Measurements from ENCODE around the gene BTNL9.

DNA sequence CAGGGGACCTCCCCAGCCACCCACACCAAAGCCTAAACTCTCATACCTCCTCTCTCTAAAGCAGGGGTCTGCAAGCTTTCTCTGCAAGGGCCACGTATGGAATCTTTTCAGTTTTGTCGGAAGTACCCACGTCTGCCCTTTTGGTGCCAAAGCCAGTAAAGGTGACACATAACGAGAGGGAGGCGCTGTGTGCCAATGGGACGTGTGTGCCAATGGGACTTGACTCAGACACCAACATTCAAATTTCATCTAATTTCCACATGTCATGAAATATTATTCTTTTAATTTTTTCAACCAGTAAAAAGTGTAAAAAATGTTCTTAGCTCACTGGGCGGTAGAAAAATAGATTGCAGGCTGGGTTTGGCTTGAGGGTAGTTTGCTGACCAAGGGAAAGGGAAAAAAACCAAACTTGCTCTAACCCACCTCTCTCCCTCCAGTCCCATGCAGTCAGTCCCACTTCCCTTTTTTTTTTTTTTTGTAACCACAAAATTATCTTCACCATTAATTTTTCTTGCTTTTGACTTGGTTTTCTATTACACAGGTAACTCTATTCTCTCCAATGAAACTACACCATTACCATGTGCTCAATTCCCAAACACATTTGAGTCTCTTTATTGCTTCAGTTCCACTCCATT, 65.4 kb downstream of the BTNL9 start:
- no peak for TF ChIP-seq ZNF274 (IDR thresholded peaks at IDR 0.05; ENCODE audit: low read depth, low read length)
- TF ChIP-seq YY1 (IDR thresholded peaks at IDR 0.05; ENCODE audit: insufficient read depth, insufficient read length): no peak

All from NT2/D1 (cell line).